ENCODE results near the gene RNF224. TPM values are rescaled to one million over a fixed set of nuclear protein-coding genes. Genes with fewer than 3 reads are reported as not detected.
A peak's percentile ranks its signal among the peaks of the same experiment; 100 is the strongest.
"Not testable (repeated sequence)": the region's sequence is repeated elsewhere in the genome, so short reads cannot be mapped to it uniquely, and the experiment has no call there.

RNF224 gene
- total RNA-seq, 4 donors from 2014 or later: 0.19 TPM; not detected in 3

- TF ChIP-seq, protein P1, sequence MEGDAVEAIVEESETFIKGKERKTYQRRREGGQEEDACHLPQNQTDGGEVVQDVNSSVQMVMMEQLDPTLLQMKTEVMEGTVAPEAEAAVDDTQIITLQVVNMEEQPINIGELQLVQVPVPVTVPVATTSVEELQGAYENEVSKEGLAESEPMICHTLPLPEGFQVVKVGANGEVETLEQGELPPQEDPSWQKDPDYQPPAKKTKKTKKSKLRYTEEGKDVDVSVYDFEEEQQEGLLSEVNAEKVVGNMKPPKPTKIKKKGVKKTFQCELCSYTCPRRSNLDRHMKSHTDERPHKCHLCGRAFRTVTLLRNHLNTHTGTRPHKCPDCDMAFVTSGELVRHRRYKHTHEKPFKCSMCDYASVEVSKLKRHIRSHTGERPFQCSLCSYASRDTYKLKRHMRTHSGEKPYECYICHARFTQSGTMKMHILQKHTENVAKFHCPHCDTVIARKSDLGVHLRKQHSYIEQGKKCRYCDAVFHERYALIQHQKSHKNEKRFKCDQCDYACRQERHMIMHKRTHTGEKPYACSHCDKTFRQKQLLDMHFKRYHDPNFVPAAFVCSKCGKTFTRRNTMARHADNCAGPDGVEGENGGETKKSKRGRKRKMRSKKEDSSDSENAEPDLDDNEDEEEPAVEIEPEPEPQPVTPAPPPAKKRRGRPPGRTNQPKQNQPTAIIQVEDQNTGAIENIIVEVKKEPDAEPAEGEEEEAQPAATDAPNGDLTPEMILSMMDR (IDR thresholded peaks at IDR 0.05): no peak
- DNase-seq (ENCODE audit: low spot score): peak; percentile 72
- peak; percentile 93 for ATAC-seq (ENCODE audit: low FRiP score)
These were observed 27.5 kb downstream of the RNF224 start, which contains the start of gene NELFB for GRCh38 chr9:137254624-137255447. NELFB (plus strand) TSS chr9:137255327.

- peak; percentile 49 for ATAC-seq (ENCODE audit: low FRiP score)
- DNase-seq (ENCODE audit: low spot score): no peak
- TF ChIP-seq, protein P1 (IDR thresholded peaks at IDR 0.05): no peak
These were observed 28.3 kb downstream of the RNF224 start for GRCh38 chr9:137255448-137256114.

- no peak for ATAC-seq (ENCODE audit: low FRiP score)
These were observed 29.1 kb downstream of the RNF224 start for GRCh38 chr9:137256362-137256761.

GRCh38 chr9:137256856-137257255, 29.6 kb downstream of the RNF224 start:
- no peak for ATAC-seq (ENCODE audit: low FRiP score)
- TF ChIP-seq, protein P1 (IDR thresholded peaks at IDR 0.05): no peak
- no peak for DNase-seq (ENCODE audit: low spot score)

More at GRCh38 chr9:137256362-137256761, 29.1 kb downstream of the RNF224 start:
- TF ChIP-seq, protein P1 (IDR thresholded peaks at IDR 0.05): no peak
- DNase-seq (ENCODE audit: low spot score): no peak

- not testable (repeated sequence) for DNase-seq (ENCODE audit: low spot score); ATAC-seq (ENCODE audit: low FRiP score)
These were observed 35.0 kb downstream of the RNF224 start for GRCh38 chr9:137262173-137262908.

DNA sequence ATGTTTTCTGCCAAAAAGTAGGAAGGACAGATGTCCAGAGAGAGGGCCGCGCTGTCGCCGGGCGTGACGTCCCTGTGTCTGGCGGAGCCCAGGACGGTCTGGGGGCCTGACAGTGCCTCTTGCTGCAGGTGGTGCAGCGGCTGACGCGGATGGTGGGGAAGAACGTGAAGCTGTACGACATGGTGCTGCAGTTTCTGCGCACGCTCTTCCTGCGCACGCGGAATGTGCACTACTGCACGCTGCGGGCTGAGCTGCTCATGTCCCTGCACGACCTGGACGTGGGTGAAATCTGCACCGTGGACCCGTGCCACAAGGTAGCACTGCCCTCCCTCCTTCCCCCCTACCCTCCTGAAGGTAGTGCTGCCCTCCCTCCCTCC, 35.6 kb downstream of the RNF224 start:
- no peak for DNase-seq (ENCODE audit: low spot score)
- TF ChIP-seq, protein P1 (IDR thresholded peaks at IDR 0.05): no peak
- ATAC-seq (ENCODE audit: low FRiP score): no peak

DNA sequence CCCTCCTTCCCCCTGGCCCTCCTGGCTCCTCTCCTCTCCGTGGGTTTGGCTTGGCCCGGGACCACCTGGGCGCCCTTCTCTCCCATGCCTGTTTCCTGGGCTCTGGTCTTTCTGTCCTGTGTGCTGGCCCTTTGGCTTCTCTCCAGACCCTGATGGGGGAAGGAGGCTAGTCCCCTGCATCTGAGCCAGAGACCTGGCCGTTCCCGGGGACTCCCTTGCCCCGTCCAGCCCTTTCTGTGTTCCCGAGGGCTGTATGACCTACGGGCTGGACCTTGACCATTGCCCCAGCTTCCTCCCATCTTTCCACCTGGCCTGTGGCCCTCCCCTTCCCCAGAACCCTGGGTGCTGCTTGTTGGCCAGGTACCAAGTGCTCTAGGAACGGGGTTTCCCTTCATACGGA, 36.2 kb downstream of the RNF224 start:
- ATAC-seq (ENCODE audit: low FRiP score) (no peak), DNase-seq (ENCODE audit: low spot score) (no peak)
- TF ChIP-seq, protein P1 (IDR thresholded peaks at IDR 0.05): no peak

All from omental fat pad (tissue), 4 donors.